Mucosa of stomach (tissue), 1 donor: ENCODE results near the gene EVA1C.
"Not testable (repeated sequence)": the region's sequence is repeated elsewhere in the genome, so short reads cannot be mapped to it uniquely, and the experiment has no call there.

Source experiments
- H3K27me3 ChIP-seq: one replicate; pipeline ENCODE4 v1.7.0; 2013; ENCODE audit warnings: mild to moderate bottlenecking, low read length; ENCODE audit not compliant: control insufficient read depth, insufficient read depth
- H3K36me3 ChIP-seq: one replicate; pipeline ENCODE4 v1.7.0; 2013; ENCODE audit warnings: low read length; ENCODE audit not compliant: control insufficient read depth, insufficient read depth
- H3K4me1 ChIP-seq: one replicate; pipeline ENCODE4 v1.7.0; 2013; ENCODE audit warnings: mild to moderate bottlenecking, low read length; ENCODE audit not compliant: control insufficient read depth, insufficient read depth
- H3K4me3 ChIP-seq: one replicate; pipeline ENCODE4 v1.7.0; 2013; ENCODE audit warnings: low read length
- H3K9ac ChIP-seq: one replicate; pipeline ENCODE4 v1.7.0; 2013; ENCODE audit warnings: mild to moderate bottlenecking, low read length, moderate library complexity
- H3K9me3 ChIP-seq: one replicate; pipeline ENCODE4 v1.7.0; 2013; ENCODE audit warnings: mild to moderate bottlenecking, low read length, moderate library complexity; ENCODE audit not compliant: control insufficient read depth
- donor health status: Pancreatic carcinoma.

EVA1C gene

DNA sequence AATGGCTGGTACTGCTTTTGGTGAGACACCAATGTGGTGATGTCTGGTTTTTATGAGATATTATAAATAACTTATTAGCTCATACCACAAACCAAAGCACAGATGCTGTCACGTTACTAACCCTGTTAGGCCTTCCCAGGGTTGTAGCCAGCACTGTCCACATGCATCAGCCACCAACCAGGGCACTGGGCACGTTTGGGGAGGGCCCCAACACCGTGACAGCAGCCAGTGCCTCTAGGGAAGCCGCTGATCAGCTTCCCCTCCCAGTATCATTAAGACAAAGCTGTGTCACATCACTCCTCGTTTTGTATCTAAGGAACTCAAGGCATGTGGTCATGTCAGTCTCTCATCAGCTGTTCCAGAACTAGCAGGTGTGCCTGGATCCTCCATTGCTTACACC is 33.5 kb upstream of the EVA1C start:
- Histone ChIP-seq H3K27me3 (no peaks in the 10 kb centered on the region), H3K4me3 (no peak overlapping the region), H3K4me1 (peaks cover 8% of the 10 kb centered on the region), H3K9me3 (no peaks in the 10 kb centered on the region), H3K9ac (no peak overlapping the region), H3K36me3 (no peaks in the 10 kb centered on the region)

DNA sequence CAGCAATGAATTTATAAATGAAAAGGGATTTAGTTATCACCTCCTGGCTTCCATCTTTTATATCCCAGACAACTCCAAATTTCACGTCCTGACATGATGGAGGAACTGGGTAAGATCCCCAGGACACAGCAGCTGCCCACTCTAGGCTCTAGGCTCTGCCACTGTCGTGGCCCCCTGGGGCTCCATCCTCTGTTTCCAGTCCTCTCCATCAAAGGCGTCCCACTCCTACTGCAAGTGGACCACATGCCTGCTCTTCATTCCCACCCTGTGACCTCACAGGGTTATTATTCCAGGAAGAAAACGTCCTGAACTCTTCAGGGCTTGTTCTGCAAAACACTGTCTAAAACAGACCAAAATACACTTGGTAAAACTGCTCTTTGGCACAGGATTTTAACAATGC is 31.6 kb upstream of the EVA1C start:
- no peak overlapping the region for H3K4me3 ChIP-seq
- no peaks in the 10 kb centered on the region for H3K36me3 ChIP-seq
- no peak overlapping the region for H3K9ac ChIP-seq
- H3K9me3 ChIP-seq = no peaks in the 10 kb centered on the region
- no peaks in the 10 kb centered on the region for H3K27me3 ChIP-seq
- H3K4me1 ChIP-seq = peaks cover 8% of the 10 kb centered on the region

GRCh38 chr21:32381571-32381970 is 30.9 kb upstream of the EVA1C start:
- Histone ChIP-seq H3K9ac (no peak overlapping the region), H3K9me3 (no peaks in the 10 kb centered on the region), H3K36me3 (no peaks in the 10 kb centered on the region), H3K4me3 (no peak overlapping the region), H3K27me3 (no peaks in the 10 kb centered on the region), H3K4me1 (peaks cover 8% of the 10 kb centered on the region)

DNA sequence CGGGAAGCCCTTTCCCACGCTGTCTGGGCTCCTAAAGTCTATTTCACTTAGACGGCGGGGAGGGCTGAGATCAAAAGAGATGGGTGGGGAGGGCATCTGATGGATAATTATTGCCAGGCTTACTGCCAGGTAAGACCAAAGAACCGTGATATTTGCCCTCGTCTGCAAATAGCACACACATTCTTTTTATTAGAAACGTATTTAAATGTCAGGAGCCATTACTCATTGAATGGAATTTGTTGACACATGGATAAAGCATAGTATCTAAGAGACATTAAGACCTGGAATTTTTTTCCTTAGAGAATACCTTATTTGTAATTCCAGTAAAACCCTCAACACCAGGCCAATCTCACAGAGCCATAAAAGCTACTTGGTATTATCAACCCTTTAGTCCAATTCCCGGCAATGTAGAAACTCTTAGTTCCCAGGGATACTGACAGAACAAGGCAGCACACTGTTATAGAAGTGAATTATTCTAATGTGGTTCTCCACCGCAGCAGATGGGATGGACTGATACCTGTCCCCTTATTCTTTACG is 30.3 kb upstream of the EVA1C start:
- Histone ChIP-seq H3K27me3 (no peaks in the 10 kb centered on the region), H3K36me3 (no peaks in the 10 kb centered on the region), H3K9me3 (no peaks in the 10 kb centered on the region), H3K9ac (no peak overlapping the region), H3K4me3 (no peak overlapping the region), H3K4me1 (peaks cover 8% of the 10 kb centered on the region)

GRCh38 chr21:32383812-32384211 is 28.7 kb upstream of the EVA1C start:
- no peak overlapping the region for H3K4me3 ChIP-seq
- H3K36me3 ChIP-seq = no peaks in the 10 kb centered on the region
- peaks cover 8% of the 10 kb centered on the region for H3K4me1 ChIP-seq
- H3K9ac ChIP-seq = no peak overlapping the region
- H3K27me3 ChIP-seq = no peaks in the 10 kb centered on the region
- no peaks in the 10 kb centered on the region for H3K9me3 ChIP-seq

DNA sequence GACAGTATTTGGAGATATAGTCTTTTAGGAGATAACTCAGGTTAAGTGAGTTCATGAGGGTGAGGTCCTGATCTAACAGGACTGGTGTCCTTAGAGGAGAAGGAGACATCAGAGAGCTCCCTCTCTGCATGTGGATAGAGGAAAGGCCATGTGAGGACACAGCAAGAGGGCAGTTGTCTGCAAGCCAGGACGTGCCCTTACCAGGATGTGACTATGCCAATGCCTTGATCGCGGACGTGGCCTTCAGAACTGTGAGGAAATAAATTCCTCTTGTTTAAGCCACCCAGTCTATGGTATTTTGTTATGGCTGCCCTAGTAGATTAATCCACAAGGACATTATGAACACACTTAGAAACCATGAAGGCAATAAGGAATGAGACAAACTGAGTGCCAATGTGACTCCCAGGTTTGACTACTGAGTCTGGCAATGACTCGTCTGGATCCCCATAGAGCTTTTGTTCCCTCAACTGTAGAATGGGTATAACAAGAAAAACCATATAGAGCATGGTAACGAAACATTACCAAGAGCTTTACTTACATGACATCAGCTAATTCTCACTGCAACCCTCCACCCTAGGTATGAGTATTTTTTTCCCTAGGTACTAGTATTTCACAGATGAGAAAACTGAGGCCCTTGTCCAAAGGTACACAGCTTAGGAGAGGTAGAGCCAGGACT is 26.2 kb upstream of the EVA1C start:
- no peaks in the 10 kb centered on the region for H3K27me3 ChIP-seq
- H3K9me3 ChIP-seq = no peaks in the 10 kb centered on the region
- H3K9ac ChIP-seq = no peak overlapping the region
- H3K4me3 ChIP-seq = no peak overlapping the region
- peaks cover 8% of the 10 kb centered on the region for H3K4me1 ChIP-seq
- H3K36me3 ChIP-seq = no peaks in the 10 kb centered on the region

GRCh38 chr21:32387151-32387550 is 25.4 kb upstream of the EVA1C start:
- H3K4me3 ChIP-seq = no peak overlapping the region
- no peaks in the 10 kb centered on the region for H3K36me3 ChIP-seq
- H3K9me3 ChIP-seq = no peaks in the 10 kb centered on the region
- peaks cover 8% of the 10 kb centered on the region for H3K4me1 ChIP-seq
- no peak overlapping the region for H3K9ac ChIP-seq
- H3K27me3 ChIP-seq = no peaks in the 10 kb centered on the region

DNA sequence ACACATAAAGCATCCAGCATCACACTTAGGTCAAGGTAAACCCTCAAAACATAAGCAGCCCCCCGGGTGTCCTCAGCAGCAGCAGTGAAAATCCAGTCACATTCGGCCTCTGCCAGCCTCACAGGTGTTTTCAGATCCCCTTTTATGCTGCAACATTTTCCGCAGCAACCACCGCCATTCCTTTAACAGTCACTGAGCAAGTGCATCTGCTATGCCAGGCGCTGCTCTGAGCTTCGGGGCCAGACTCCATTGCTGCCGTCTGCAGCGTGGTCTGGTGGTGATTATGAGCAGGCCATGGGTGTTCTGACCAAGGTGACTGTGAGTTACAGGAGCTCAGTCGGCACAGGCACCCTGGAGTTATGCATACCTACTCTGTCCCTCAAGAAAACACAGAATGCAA is 24.2 kb upstream of the EVA1C start:
- Histone ChIP-seq H3K36me3 (no peaks in the 10 kb centered on the region), H3K27me3 (no peaks in the 10 kb centered on the region), H3K9me3 (no peaks in the 10 kb centered on the region), H3K4me3 (no peak overlapping the region), H3K9ac (no peak overlapping the region), H3K4me1 (no peaks in the 10 kb centered on the region)

GRCh38 chr21:32389337-32390015 is 23.0 kb upstream of the EVA1C start:
- Histone ChIP-seq H3K9me3 (no peaks in the 10 kb centered on the region), H3K9ac (no peak overlapping the region), H3K4me1 (no peaks in the 10 kb centered on the region), H3K36me3 (no peaks in the 10 kb centered on the region), H3K27me3 (no peaks in the 10 kb centered on the region), H3K4me3 (no peak overlapping the region)

DNA sequence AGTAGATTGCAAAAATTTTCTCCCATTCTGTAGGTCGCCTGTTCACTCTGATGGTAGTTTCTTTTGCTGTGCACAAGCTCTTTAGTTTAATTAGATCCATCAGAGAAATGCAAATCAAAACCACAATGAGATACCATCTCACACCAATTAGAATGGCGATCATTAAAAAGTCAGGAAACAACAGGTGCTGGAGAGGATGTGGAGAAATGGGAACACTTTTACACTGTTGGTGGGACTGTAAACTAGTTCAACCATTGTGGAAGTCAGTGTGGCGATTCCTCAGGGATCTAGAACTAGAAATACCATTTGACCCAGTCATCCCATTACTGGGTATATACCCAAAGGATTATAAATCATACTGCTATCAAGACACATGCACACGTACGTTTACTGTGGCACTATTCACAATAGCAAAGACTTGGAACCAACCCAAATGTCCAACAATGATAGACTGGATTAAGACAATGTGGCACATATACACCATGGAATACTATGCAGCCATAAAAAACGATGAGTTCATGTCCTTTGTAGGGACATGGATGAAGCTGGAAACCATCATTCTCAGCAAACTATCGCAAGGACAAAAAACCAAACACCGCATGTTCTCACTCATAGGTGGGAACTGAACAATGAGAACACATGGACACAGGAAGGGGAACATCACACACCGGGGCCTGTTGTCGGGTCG is 21.8 kb upstream of the EVA1C start:
- not testable (repeated sequence) for H3K9me3 ChIP-seq, H3K4me1 ChIP-seq, H3K9ac ChIP-seq, H3K4me3 ChIP-seq, H3K27me3 ChIP-seq, H3K36me3 ChIP-seq

- Histone ChIP-seq H3K4me3 (no peak overlapping the region), H3K4me1 (no peaks in the 10 kb centered on the region), H3K36me3 (no peaks in the 10 kb centered on the region), H3K9me3 (no peaks in the 10 kb centered on the region), H3K9ac (no peak overlapping the region), H3K27me3 (no peaks in the 10 kb centered on the region)
Measured at GRCh38 chr21:32391755-32392154, 20.8 kb upstream of the EVA1C start.

DNA sequence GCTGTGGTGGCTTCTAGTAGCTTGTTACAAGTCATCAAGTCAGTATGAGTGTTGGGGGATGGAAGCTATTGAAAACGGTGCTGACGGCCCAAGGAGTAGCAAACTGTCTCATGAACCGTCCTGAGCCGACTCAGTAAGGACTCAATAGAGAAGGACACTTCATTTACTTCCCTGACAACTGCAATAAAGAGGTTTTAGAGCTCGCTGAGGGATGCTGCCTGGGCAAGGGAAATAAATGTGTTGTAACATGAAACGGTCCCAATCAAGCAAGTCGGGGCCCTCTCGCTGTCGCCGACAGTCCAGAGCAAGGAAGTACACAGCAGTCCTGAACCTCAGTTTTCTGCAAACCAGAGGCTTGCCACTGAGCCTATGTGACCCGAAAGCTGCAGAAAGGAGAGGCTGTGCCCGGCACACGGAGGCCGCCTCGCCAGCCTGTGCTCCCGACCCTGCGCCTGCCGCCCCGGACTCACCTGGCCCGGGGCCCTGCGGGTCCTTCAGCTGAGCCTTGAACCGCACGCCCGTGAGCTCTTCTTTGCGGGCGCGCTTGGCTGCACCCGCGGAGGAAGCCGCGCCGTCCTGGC is 20.1 kb upstream of the EVA1C start:
- no peaks in the 10 kb centered on the region for H3K4me1 ChIP-seq
- no peaks in the 10 kb centered on the region for H3K27me3 ChIP-seq
- no peaks in the 10 kb centered on the region for H3K9me3 ChIP-seq
- no peaks in the 10 kb centered on the region for H3K36me3 ChIP-seq
- peak overlapping the region; percentile 94 for H3K4me3 ChIP-seq
- peak overlapping the region; percentile 4 for H3K9ac ChIP-seq
